ENCODE results near the gene FAM43A.

- TF ChIP-seq POLR2A (IDR thresholded peaks at IDR 0.05), result no peak
- TF ChIP-seq CTCF (IDR thresholded peaks at IDR 0.05), result no peak
- no peak for TF ChIP-seq POLR2AphosphoS5 (IDR thresholded peaks at IDR 0.05)
- no peak for TF ChIP-seq EP300 (IDR thresholded peaks at IDR 0.05)
Observed at GRCh38 chr3:194696702-194697101, 11.0 kb downstream of the FAM43A start.

Data from suprapubic skin (tissue), 4 donors.